Neural crest cell (in vitro differentiated cells): ENCODE data around the gene BEST3. TPM values are rescaled to one million over a fixed set of nuclear protein-coding genes. Genes with fewer than 3 reads are reported as not detected.
A peak's percentile ranks its signal among the peaks of the same experiment; 100 is the strongest.

Experiments
- DNase-seq: peaks from one replicate; pipeline ENCODE4 v3.0.0; 2021; ENCODE audit warnings: low read depth, mixed read lengths, low spot score
- H3K27ac Mint-ChIP-seq: one replicate; pipeline ENCODE4 v1.8.0; 2021; ENCODE audit warnings: mild to moderate bottlenecking, mixed read lengths; ENCODE audit not compliant: unreplicated experiment
- H3K27me3 Mint-ChIP-seq: 2 replicates; pipeline ENCODE4 v1.8.0; 2021; ENCODE audit warnings: low read depth, mild to moderate bottlenecking, mixed read lengths
- H3K36me3 Mint-ChIP-seq: 2 replicates; pipeline ENCODE4 v1.8.0; 2021; ENCODE audit warnings: low read depth, mild to moderate bottlenecking, mixed read lengths
- H3K4me1 Mint-ChIP-seq: 2 replicates; pipeline ENCODE4 v1.8.0; 2021; ENCODE audit warnings: mixed read lengths
- H3K4me3 Mint-ChIP-seq: one replicate; pipeline ENCODE4 v1.8.0; 2021; ENCODE audit warnings: mild to moderate bottlenecking, mixed read lengths
- H3K9me3 Mint-ChIP-seq: 2 replicates; pipeline ENCODE4 v1.8.0; 2021; ENCODE audit warnings: mixed read lengths
- CTCF ChIP-seq: fragments of 200-600 bp; sonication (generic); conservative IDR thresholded peaks from 2 replicates; pipeline ENCODE4 v1.5.0; 2021; ENCODE audit warnings: antibody characterized with exemption, mild to moderate bottlenecking
- total RNA-seq: library from RNA; stranded (reverse); gene quantifications from 2 replicates; pipeline ENCODE4 v1.2.1, GENCODE V29; 2021

Gene BEST3
- total RNA-seq, 1 donor from 2014 or later, result not detected

DNA sequence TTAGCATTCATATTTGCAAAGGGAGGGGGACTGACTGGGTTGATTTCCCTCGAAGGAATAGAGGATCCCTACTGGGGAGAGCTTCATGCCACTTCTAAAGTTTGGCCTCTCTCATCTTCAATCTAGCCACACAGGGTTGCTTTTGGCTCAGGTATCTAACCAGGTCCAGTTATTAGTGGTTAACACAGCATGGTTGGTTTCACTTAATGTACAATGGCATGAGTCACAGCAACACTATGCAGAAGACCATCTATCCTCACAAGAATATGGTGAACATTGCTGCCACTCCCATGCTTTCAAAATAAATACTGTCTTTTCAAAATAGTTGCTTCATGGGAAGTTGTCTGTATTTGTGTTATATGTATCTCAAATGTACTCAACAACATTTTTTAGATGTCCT is 33.0 kb upstream of the BEST3 start:
- H3K4me3 Mint-ChIP-seq, result no peak overlapping the region

GRCh38 chr12:69726922-69727321 is 27.8 kb upstream of the BEST3 start:
- H3K4me3 Mint-ChIP-seq, result no peak overlapping the region
- H3K9me3 Mint-ChIP-seq, result peaks cover 4% of the 10 kb centered on the region
- DNase-seq, result no peak
- peaks cover 6% of the 10 kb centered on the region for H3K4me1 Mint-ChIP-seq
- H3K36me3 Mint-ChIP-seq, result peaks cover 3% of the 10 kb centered on the region
- no peak for TF ChIP-seq CTCF
- no peaks in the 10 kb centered on the region for H3K27me3 Mint-ChIP-seq
- H3K27ac Mint-ChIP-seq, result no peak overlapping the region

More for the DNA sequence above, 33.0 kb upstream of the BEST3 start:
- Mint-ChIP-seq H3K9me3 (no peaks in the 10 kb centered on the region), H3K27ac (no peak overlapping the region), H3K4me1 (peaks cover 1% of the 10 kb centered on the region), H3K27me3 (peaks cover 27% of the 10 kb centered on the region), H3K36me3 (no peaks in the 10 kb centered on the region)
- no peak for TF ChIP-seq CTCF
- no peak for DNase-seq

GRCh38 chr12:69720750-69721149 is 21.6 kb upstream of the BEST3 start:
- Mint-ChIP-seq H3K4me3 (no peak overlapping the region), H3K9me3 (peaks cover 4% of the 10 kb centered on the region), H3K27me3 (no peaks in the 10 kb centered on the region), H3K4me1 (peaks cover 9% of the 10 kb centered on the region), H3K27ac (no peak overlapping the region), H3K36me3 (peaks cover 3% of the 10 kb centered on the region)
- no peak for DNase-seq
- no peak for TF ChIP-seq CTCF

DNA sequence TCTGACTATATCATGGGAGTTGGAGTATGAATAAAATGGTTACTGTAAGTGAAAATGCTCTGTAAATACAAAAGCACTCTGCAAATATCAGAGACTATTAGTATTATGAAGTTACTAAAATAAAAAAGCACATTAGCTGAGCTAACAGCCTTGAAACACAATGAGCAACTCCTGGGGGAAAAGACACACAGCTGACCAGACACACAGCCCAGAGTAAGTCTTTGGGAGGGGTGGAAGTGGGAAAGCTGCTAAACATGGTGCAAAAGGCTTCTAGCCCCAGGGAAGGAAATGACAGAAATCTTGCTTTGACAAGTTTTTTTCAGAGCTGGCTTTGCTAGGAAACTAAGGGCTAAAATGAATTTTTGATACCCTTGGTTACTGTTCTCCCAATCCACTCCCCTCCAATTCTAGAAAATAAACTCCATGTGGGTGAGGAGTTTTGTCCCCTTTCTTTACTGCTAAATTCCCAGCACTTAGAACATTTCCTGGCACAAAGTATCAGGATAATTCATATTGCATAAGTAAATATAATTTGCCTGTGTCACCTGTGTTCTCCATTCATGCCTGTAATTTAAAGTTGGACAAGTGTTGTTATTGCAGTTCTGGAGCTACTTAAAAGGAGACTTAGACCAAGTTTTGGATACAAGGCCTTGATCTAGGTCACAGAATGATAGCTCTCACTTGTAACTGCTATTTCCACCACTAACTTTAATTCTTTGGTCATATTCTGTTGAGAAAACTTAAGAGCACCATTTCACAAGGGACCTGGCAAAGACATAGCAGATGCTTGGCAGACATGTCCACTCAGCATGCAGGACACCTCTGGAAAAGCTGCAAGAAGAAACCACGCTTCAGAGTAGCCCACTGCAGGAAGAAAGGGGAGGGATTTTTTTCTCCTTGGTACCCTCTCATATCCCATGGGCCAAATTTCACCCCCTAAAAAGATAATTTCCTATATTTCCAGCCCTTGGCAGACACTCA is 20.5 kb upstream of the BEST3 start:
- H3K27ac Mint-ChIP-seq, result peak overlapping the region; percentile 36
- H3K9me3 Mint-ChIP-seq, result peaks cover 4% of the 10 kb centered on the region
- H3K4me1 Mint-ChIP-seq, result peaks cover 9% of the 10 kb centered on the region
- H3K36me3 Mint-ChIP-seq, result peaks cover 3% of the 10 kb centered on the region
- no peak for TF ChIP-seq CTCF
- no peak for DNase-seq
- H3K4me3 Mint-ChIP-seq, result no peak overlapping the region
- no peaks in the 10 kb centered on the region for H3K27me3 Mint-ChIP-seq

DNA sequence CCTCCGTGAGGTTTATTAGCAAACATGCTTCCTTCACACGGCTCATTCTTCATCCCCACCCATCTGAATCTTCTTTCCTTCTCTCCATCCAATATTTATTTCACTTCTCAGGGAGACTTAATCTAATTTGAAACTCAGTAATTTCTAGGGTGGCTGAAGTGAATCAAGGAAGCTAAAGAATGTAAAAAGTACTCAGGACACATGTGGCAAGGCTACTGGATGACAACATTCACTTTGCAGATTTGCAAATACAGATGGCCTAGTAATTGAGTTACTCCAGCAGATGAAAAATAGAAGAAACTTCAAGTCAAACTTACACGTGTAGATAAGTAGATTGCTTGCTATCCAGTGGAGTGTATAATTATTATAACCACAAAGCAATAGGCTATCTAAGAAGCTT is 15.4 kb upstream of the BEST3 start:
- Mint-ChIP-seq H3K4me3 (no peak overlapping the region), H3K27me3 (no peaks in the 10 kb centered on the region), H3K4me1 (peaks cover 7% of the 10 kb centered on the region), H3K9me3 (peaks cover 2% of the 10 kb centered on the region), H3K27ac (no peak overlapping the region), H3K36me3 (no peaks in the 10 kb centered on the region)
- TF ChIP-seq CTCF, result no peak
- no peak for DNase-seq
